ENCODE measurements around the gene TDRD10. TPM values are rescaled to one million over a fixed set of nuclear protein-coding genes. Genes with fewer than 3 reads are reported as not detected.
"Not testable (repeated sequence)": the region's sequence is repeated elsewhere in the genome, so short reads cannot be mapped to it uniquely, and the experiment has no call there.

TDRD10 gene
- polyA plus RNA-seq, 12 donors = 0.95 to 11.3 (median 2.6) TPM; not detected in 1

DNA sequence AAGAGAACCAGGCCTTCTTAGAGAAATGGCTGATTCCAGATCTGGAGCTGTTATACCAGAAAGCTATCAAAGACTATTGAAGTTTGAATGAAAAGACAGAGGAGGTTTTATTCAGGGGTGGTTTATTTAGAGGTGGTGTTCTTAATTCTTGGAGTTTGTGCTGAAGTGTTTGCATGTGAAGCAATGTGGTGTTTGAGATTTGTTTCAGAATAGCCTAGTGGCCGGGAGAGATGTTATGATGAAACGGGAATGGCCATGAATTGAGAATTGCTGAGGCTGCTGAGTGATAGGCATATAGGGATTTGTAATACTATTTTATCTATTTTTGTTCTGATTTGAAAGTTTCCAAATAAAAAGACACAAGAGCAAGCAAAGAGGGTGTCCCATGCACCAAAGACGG lies 10.7 kb downstream of the TDRD10 start:
- DNase-seq = no peak

DNA sequence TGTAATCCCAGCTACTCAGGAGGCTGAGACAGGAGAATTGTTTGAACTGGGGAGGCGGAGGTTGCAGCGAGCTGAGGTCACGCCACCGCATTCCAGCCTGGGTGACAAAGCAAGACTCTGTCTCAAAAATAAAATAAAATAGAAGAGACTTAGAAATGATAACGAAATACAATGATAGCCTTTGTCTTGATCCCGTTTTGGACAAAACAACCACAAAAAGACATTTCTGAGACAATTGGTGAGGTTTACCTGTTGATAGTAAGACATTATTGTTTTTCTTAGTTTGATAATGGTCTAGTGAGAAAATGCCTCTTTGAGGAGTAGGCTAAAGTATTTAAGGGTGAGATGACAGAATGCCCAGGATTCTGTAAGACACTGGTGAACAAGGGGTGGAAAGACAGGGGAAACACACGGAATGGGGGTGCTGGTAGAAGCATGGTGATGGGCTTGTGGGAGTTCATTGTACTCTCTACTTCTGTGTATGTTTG lies 12.1 kb downstream of the TDRD10 start:
- DNase-seq = no peak

DNA sequence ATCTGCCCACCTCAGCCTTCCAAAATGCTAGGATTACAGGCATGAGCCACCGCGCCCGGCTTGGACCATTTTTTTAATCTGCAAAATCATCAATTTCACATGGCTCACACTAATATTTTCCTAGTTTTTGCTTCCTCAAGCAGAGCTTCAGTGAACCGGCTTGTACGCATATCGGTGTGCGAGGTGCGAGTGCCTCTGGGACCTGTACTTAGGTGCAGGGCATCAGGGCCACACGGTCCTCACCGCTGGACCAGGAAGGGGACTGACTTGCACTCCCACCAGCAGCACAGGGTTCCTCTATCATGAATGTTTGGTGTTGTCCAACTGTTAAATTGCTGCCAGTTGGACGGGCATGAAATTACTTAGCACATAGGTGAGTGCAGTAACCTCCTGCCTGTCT lies 15.6 kb downstream of the TDRD10 start:
- no peak for DNase-seq

DNA sequence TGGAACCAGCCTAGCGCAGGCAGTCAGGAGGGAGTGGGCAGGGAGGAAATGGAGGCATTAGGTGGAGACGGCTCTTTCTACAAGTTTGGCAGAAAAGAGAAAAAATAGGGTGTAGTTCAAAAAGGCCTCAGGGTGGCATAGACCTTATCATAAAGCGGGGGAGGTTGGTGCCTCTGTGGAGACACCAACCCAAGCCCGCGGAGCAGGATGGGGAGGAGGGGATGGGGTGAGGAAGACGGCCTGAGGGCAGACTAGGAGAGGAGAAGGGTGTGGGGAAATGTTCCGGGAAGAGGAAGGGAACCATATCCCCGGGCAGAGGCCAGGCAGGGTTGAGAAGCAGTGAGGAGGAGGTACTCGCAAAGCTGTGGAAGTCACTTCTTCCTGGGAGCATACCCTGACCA lies 17.6 kb downstream of the TDRD10 start:
- no peak for DNase-seq

DNA sequence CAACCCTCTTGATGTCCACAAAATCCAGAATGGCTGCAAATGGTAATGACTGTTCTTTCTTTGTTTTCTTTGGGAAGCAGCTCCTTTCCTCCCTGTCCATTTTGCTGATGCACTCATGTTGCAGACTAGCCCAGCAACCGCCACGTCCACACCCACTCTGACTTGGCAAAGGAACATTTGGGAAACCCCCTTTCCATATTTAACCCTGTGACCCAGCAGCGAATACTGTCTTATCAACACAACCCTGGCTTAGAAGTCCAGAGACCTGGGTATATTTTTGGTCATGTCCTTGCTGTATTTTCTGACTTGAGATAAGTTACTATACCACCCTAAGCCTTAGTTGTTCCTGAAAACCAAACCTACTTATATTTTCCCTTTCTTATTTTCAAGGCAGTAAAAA lies 18.3 kb downstream of the TDRD10 start:
- no peak for DNase-seq

DNA sequence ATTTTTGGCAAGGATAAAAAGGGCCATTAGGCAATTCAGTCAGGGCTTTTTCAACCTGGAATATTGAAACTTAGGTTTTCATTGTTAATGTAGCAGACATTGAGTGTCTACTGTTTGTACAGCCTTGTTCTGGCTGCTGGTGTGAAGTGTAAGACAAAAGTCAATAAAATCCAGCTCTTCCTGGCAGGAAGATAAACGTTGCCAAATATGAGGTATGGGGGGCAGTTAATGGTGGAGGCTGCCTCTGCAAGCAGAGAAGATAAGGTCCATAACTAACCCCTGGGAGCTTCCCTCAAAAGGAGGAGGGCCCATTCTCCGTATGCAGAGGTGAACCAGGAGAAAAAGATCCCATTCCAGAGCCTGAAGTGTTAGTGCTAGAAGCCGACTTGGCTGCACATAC lies 19.7 kb downstream of the TDRD10 start:
- no peak for DNase-seq

DNA sequence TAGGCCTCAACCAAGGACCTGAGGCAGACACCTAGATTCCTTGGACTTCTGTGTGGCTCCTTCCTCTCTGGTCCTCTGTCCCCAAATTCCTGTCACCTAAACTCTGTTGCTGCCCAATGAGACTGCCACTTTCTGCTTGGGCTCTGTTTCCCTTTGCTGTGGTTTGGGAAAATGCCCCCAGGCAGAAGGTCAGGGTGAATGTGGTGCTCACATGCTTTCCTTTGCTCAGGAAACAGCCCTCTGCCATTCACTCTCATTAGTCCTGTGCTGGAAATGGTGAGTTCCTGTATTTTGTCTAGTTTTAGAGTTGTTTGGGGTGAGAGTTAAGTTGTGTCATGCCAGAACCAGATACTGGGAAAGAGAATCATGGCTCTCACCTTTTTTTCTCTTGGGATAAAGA lies 22.9 kb downstream of the TDRD10 start:
- no peak for DNase-seq

DNA sequence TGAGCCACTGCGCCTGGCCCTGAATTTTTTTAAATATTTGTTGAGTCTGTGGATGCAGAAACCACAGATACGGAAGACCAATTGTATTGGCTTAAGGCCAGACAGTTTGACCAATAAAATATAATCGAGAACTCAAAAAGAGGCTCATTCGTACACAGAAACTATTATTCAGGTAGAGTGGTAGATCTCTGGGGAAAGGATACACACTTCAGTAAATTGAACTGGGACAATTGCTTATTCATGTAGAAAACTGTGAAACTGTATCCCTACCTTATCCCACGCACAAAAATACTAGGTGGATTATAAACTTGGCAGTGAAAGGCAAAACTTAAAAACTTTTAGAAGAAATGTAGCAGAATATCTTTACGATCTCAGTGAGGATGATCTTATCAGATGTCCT lies 25.2 kb downstream of the TDRD10 start:
- no peak for DNase-seq

DNA sequence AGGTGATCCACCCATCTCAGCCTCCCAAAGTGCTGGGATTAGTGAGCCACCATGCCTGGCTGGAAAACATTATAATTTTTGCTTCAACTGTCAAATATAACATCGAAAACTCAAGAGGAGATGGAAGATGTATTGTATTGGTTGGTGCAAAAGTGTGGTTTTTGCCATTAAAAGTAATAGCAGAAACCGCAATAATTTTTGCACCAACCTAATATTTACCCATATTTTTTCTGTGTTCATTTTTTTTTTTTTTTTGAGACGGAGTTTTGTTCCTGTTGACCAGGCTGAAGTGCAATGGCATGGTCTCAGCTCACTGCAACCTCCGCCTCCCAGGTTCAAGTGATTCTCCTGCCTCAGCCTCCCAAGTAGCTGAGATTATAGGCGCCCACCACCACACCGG lies 27.3 kb downstream of the TDRD10 start:
- DNase-seq = no peak

DNA sequence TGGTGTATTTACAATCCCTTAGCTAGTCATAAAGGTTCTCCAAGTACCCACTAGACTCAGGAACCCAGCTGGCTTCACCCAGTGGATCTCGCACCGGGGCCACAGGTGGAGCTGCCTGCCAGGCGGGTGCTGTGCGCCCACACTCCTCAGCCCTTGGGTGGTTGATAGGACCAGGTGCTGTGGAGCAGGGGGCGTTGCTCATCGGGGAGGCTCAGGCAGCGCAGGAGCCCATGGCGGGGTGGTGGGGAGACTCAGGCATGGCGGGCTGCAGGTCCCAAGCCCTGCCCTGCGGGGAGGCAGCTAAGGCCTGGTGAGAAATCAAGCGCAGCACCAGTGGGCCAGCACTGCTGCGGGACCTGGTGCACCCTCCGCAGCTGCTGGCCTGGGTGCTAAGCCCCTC lies 29.9 kb downstream of the TDRD10 start:
- not testable (repeated sequence) for DNase-seq

DNA sequence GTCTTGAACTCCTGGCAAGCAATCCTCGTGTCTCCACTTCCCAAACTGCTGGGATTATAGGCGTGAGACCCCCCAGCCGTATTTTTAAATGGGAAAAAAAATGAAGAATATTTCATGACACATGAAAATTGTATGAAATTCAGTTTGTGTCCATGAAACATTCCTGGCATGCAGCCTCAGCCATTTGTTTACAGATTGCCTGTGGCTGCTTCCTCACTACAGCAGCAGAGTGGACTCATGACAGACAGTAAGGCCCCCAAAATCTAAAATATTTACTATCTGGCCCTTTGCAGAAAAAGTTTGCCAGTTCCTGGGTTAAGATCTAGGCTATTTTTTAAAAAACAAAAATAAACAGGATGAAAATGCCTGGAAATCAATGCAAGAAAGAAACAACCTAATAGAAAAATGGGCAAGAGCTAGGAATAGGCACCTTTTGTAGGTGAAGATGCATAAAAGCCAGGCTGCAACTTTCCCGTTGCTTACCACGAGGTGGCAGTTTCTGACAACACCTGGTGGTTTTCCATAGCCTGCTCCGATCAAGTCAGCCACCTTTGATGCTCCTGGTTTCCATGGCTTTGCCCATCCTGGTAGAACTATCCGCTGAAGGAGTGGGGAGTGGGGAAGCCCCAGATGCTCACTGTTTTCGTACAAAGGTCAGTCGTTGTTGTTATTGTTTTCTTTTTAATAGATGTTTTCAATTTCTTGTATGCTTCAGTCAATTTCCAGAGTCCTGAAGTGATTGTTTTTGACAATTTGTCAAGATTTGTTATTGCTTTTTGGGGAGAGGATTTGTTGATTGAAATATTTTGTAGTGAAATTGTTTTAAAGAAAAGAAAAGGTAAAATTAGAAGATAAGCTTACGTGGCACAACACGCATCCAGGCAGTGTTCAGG lies 32.2 kb downstream of the TDRD10 start:
- DNase-seq = no peak

DNA sequence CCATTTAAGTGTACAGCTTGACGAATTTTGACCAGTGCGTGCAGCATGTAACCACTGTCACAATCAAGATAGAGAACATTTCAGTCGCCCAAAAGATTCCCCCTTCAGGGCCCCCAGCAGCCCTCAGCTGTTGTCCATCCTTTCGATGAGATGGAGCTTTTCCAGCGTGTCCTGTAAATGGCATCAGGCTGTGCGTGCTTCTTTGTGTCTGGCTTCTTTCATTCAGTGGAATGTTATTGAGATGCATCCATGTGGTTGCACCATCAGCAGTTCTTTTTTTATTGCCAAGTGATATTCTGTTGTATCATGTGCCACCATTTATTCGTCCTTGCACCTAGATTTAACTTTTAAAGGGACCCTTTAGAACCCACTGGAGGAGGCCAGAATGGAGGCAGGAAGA lies 34.6 kb downstream of the TDRD10 start:
- DNase-seq = no peak

DNA sequence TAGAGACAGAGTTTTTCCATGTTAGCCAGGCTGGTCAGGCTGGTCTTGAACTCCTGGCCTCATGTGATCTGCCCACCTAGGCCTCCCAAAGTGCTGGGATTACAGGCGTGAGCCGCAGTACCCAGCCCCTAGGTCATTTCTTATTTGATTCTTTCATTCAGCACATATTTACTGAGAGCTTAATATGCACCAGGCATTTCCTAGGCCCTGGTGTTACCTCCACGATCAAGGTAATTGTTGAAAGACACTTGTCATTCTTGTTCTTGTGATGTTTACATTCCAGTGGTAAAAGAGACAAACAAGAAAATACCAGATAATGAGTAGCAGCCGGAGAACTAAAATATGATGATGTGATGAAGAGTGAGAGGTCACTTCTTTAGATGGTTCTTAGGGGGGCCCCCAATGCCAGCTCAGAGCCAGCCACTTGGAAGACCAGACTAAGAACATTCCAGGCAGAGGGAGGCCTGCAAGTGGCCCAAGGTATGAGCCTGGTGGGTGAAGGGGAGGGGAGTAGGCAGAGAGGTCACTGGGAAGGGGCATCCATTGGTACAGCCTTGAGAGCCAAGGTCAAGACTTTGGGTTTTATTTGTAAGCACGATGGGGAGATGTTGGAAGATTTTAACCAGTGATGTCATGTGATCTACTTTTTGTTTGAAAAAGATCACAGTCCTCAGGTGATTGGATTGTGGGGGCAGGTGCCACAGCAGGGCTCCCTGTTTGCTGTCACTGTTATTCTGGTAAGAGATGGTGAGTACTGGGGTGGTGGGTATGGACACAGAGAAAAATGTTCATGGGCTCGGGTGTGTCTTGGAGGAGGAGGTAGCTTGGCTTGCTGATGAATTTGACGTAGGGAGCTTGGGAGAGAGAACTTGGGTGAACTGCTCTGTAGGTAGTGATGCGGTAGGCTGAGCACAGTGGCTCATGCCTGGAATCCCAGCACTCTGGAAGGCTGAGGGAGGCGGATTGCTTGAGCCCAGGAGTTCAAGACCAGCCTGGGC lies 37.8 kb downstream of the TDRD10 start:
- no peak for DNase-seq

DNA sequence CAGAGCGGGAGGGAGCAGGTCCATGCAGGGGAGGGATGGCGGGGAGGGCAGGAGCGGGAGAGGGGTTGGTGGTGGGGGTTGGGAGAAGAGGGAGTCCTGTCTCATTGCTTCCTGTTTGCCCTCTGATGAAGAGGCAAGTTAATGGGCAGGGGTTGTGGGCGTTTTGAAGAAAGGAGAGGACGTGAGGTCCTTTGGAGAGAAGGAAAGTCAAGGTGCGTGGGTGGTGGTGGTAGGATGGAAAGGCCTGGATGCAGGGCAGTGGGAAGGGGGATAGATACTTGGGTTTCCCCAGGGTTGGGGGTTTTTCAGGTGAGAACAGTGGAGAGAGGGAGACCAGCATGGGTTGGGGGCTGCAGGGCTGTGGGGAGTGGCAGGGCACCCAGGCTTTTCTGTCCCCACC lies 39.2 kb downstream of the TDRD10 start:
- DNase-seq = no peak

DNA sequence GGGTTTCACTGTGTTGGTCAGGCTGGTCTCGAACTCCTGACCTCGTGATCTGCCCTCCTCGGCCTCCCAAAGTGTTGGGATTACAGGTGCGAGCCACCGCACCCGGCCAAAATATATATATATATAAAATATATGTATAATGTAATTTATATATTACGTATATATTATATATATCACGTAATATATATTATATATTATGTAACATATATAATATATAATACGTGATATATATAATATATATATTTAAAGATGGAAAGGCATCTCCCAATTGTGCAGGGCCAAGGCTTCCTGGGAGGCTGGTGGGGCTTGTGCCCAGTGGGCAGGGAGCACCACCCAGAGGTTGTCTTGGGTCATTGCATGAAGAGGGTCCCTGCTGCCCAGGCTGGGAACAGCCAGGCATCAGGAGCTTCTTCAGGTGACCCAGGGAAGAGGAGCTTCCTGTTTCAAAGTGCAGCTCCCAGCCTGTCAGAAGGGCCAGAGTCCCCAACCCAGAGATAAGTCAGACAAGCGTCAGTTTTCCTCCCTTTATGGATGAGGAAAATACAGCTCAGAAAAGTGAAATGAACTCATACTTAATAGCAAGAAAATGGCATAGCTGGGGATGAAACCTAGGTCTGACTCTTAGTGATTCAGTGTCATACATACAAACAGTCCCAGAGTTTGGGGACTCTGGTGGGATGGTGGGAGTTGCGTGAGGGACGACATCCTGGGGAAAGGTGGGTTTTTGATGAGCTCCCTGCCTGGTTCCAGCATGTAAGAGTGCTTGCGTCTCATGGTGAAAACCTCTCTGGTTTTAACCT lies 44.4 kb downstream of the TDRD10 start:
- DNase-seq = no peak

DNA sequence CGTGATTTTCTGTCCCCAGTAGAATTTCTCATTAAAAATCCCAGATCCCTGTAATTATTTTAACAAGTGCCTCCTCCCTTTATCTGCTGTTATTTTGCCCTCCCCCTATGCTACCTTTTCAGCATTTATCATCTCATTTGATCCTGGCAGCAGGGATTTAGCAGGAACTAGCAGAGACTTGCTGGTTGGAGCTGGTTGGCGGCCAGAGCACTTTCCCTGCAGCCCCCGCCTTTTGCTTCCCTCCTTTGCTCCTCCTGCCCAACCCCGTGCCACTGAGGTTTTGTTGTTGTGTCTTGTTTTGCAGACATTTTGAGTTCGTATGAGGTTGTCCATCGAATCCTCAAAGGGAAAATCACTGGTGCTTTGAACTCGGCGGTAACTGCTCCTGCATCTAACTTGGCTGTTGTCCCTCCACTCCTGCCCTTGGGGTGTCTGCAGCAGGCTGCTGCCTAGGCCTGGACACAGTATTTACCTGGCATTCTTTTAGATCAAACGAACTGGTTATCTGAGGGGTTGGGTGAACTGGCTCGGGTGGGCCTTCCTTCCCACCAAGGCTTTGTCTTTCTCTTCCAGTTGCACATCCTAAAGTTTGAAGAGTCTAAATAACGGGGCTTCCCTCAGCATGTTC lies 45.2 kb downstream of the TDRD10 start:
- no peak for DNase-seq

DNA sequence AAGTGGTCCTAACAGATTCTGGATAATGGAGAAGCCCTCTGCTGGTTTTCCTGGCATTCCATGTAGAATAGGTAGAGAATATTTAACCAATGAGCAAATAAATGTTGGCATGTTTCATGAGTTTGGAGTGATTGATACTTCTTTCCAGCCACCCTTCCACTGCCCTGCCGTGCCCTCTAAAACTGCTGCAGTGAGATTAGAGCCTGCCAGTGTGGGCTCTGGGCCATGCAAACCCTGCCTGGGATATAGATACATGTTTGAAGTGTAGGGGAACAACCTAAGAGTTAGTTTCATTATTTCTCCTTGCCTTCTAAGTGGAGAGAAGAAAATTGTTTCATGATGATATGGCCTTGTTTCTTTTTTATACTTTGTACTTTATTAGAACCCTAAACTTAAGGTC lies 46.0 kb downstream of the TDRD10 start:
- DNase-seq = no peak

DNA sequence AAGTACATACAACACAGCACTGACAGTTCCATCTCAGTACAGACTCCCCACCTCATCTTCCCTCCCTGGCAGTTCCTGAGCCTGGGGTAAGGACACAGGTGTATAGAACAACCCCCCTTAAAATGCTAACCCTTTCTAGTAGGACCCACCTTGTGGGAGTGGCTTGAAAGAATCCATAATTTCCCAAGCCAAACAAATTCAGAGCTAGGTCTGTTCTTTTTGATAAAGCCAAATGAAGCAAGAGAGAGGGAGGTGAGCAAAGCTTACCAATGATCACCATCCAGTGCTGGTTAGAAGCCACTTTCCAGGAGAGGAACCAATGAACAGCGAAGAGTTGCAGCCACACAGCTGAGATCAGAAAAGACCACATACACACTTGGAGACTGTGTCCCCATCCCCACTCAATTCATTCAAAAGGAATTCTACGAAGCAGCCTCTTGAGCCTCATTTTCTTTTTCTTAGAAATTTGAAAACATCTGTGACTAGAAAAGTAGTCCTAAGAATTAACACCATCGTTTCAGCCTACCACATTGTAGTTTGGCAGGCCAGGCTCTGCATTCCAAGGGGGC lies 47.3 kb downstream of the TDRD10 start:
- no peak for DNase-seq

DNA sequence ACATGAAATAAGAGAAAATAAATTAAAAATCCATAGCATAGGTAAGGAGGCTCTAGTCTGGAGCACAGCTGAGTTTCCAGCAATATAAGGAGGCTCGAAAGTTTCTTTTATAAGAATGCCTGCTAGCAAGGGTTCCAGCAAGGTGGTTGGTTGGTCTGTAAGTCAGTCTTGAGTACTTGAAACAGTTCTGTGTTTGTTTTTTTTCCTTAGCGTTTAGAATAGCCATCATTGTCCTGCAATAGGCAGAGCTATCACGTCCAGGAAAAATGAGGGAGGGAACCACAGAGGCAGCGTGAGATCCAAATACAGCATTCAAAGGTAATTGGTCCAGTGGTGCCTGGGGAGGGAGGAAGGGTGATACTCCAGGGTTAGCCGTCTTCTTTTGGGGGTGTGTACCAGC lies 48.1 kb downstream of the TDRD10 start:
- no peak for DNase-seq

DNA sequence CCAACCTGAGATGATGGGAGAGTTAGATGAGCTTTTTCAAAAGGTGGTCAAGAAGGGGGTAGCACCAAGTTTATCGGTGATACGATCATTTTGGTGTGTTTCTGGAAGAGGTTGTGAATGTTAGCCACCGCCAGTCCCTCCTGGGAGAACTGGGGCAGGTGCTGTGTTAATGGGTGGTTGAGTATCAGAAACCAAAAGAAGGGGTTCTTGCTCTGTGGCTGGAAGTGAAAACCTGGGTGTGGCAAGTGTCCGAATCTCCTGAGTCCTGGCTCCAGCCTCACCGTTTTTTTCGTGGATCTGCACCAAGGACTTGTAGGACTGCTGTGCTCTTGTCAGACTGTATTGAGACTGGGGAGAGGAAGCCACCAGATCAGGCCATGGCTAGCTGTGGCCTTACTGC lies 48.6 kb downstream of the TDRD10 start:
- no peak for DNase-seq

DNA sequence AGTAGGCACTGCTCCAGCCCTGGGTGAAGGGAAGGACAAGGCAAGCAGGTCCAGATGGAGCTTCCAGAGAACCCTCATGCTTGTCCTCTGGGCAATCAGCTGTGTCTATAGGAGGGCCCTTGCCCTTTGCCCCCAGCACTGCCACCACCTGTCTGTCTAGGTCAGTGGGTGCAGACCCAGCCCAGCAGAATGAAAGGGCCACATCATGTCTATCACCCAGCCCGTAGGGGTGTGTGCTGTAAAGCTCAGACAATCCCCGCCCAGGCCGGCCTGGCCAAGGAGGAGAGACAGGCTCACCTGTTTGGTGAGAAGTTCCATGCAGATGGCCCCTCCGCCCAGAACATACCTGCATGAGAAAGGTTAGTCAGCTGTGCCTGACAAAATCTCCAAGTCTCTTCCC lies 49.5 kb downstream of the TDRD10 start:
- no peak for DNase-seq
